ENCODE data around the gene CRACR2B. TPM values are rescaled to one million over a fixed set of nuclear protein-coding genes. Genes with fewer than 3 reads are reported as not detected.

The CRACR2B gene
- total and polyA plus RNA-seq, 2 donors (not counting 1 experiment from before 2014, with no cell fraction given), result 9.7 to 67.7 TPM

DNA sequence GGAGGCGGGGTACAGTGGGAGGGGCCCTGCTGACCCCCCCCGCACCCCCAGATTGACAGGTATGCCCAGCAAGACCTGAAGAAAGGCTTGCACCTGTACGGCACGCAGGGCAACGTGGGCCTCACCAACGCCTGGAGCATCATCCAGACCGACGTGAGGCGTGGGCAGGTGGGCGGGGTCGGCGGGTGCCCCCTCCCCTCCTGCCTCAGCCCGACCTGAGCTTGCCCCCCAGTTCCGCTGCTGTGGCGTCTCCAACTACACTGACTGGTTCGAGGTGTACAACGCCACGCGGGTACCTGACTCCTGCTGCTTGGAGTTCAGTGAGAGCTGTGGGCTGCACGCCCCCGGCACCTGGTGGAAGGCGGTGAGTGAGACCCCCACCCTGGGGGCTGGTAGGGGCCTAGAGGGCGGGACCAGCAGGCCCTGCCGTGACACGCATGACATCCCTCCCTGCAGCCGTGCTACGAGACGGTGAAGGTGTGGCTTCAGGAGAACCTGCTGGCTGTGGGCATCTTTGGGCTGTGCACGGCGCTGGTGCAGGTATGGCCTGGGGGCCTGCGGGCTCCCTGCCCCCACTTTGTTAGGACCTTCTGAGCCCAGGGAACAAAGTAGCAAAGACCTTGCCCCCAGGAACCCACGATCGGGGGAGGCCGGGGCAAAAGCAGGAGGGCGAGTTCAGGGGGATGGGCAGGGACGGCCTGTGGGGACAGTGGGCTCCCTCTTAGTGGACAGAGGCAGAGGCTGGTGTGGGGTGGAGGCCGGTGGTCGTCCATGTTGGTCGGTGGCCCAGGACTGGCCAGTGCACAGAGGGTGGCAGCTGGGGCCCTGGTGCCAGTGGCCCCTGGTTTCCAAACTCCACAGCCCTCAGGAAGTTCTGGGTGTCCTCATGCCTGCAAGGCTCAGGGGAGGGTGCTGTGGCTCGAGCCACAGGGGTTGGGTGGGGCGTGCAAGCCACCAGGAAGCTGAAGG, 38.0 kb downstream of the CRACR2B start:
- CTCF ChIA-PET, result interaction anchor here (1.5 kb wide), 1 partner anchor 18 kb away, joined by 4 read pairs; no protein-coding TSS in a partner anchor
- no peak overlapping the region for H3K27ac Mint-ChIP-seq
- 84% methylated on average over 40 of the region's 41 CpGs for WGBS (ENCODE audit: insufficient coverage)
- Histone ChIP-seq H3K79me2 (ENCODE audit: control insufficient read depth, insufficient read depth, low read length) (no peaks in the 10 kb centered on the region), H3K9ac (ENCODE audit: low read length) (no peak overlapping the region), H3K9me3 (ENCODE audit: control extremely low read depth in 1 of 3, control insufficient read depth in 2 of 3, insufficient read depth in 1 of 3, low read length in 2 of 3) (no peaks in the 10 kb centered on the region), H2AFZ (ENCODE audit: insufficient read depth, low read depth, low read length, poor library complexity, severe bottlenecking) (no peak overlapping the region), H4K20me1 (ENCODE audit: control insufficient read depth, insufficient read depth, low read length, poor library complexity, severe bottlenecking) (no peaks in the 10 kb centered on the region), H3K4me2 (replicated peaks; ENCODE audit: low read depth, low read length, poor library complexity, severe bottlenecking) (no peak overlapping the region), H3K4me3 (ENCODE audit: control extremely low read depth in 1 of 5, extremely low read depth in 1 of 5, insufficient read depth in 1 of 5, low read depth in 2 of 5, low read length in 4 of 5) (no peak overlapping the region), H3K36me3 (replicated peaks in 1 of 2; ENCODE audit: control extremely low read depth in 1 of 2, control insufficient read depth in 1 of 2, extremely low read depth in 1 of 2, insufficient read depth in 2 of 2, low read length in 1 of 2) (peaks cover 0 to 6% of the 10 kb centered on the region in 2 experiments), H3K4me1 (ENCODE audit: control insufficient read depth in 2 of 2, insufficient read depth in 2 of 2, low read length in 2 of 2) (no peaks in the 10 kb centered on the region), H3K27ac (ENCODE audit: low read length in 2 of 2) (no peak overlapping the region), H3K27me3 (replicated peaks in 1 of 4; ENCODE audit: control extremely low read depth in 1 of 4, control insufficient read depth in 3 of 4, insufficient read depth in 4 of 4, low read length in 3 of 4) (no peaks in the 10 kb centered on the region)
- no peak for TF ChIP-seq EZH2 (IDR thresholded peaks at IDR 0.05; ENCODE audit: borderline replicate concordance, insufficient read depth, low read depth, low read length, poor library complexity, severe bottlenecking)
- TF ChIP-seq, protein P1, sequence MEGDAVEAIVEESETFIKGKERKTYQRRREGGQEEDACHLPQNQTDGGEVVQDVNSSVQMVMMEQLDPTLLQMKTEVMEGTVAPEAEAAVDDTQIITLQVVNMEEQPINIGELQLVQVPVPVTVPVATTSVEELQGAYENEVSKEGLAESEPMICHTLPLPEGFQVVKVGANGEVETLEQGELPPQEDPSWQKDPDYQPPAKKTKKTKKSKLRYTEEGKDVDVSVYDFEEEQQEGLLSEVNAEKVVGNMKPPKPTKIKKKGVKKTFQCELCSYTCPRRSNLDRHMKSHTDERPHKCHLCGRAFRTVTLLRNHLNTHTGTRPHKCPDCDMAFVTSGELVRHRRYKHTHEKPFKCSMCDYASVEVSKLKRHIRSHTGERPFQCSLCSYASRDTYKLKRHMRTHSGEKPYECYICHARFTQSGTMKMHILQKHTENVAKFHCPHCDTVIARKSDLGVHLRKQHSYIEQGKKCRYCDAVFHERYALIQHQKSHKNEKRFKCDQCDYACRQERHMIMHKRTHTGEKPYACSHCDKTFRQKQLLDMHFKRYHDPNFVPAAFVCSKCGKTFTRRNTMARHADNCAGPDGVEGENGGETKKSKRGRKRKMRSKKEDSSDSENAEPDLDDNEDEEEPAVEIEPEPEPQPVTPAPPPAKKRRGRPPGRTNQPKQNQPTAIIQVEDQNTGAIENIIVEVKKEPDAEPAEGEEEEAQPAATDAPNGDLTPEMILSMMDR (IDR thresholded peaks at IDR 0.05), result no peak
- POLR2A ChIA-PET, result no interaction called here
- intact Hi-C loops (cut with micrococcal nuclease), result no loop called here
- no peaks in the 10 kb centered on the region for H3K9me3 Mint-ChIP-seq (ENCODE audit: insufficient read depth)
- ATAC-seq (ENCODE audit: low read depth), result no peak
- no peaks in the 10 kb centered on the region for H3K4me1 Mint-ChIP-seq
- no peak for DNase-seq
- no peaks in the 10 kb centered on the region for H3K27me3 Mint-ChIP-seq
- no peak overlapping the region for H3K4me3 Mint-ChIP-seq

DNA sequence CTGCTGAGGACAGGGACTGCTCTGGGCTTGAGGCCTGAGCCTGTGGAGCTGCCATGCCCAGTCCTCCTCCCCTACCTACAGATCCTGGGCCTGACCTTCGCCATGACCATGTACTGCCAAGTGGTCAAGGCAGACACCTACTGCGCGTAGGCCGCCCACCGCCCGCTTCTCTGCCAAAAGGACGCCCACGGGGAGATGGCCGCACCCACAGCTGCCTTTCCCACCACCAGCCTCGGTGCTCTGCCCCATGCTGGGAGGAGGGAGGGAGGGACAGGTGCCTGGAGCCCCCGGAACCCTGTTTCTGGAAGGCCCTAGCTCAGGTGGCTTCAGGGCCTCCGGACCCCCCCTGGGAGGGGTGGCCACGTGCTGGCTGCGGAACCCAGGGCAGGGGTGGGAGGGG, 38.8 kb downstream of the CRACR2B start:
- H2AFZ ChIP-seq (ENCODE audit: insufficient read depth, low read depth, low read length, poor library complexity, severe bottlenecking), result no peak overlapping the region
- Mint-ChIP-seq H3K27ac (no peak overlapping the region), H3K9me3 (ENCODE audit: insufficient read depth) (no peaks in the 10 kb centered on the region), H3K4me3 (no peak overlapping the region), H3K4me1 (no peaks in the 10 kb centered on the region), H3K27me3 (no peaks in the 10 kb centered on the region)
- H4K20me1 ChIP-seq (ENCODE audit: control insufficient read depth, insufficient read depth, low read length, poor library complexity, severe bottlenecking), result no peaks in the 10 kb centered on the region
- no peak overlapping the region for H3K27ac ChIP-seq (ENCODE audit: low read length in 2 of 2)
- DNase-seq (no peak), ATAC-seq (ENCODE audit: low read depth) (no peak)
- H3K9me3 ChIP-seq (ENCODE audit: control extremely low read depth in 1 of 3, control insufficient read depth in 2 of 3, insufficient read depth in 1 of 3, low read length in 2 of 3), result no peaks in the 10 kb centered on the region
- TF ChIP-seq, protein P1 (IDR thresholded peaks at IDR 0.05), result no peak
- peaks cover 0 to 6% of the 10 kb centered on the region in 2 experiments for H3K36me3 ChIP-seq (replicated peaks in 1 of 2; ENCODE audit: control extremely low read depth in 1 of 2, control insufficient read depth in 1 of 2, extremely low read depth in 1 of 2, insufficient read depth in 2 of 2, low read length in 1 of 2)
- H3K4me2 ChIP-seq (replicated peaks; ENCODE audit: low read depth, low read length, poor library complexity, severe bottlenecking), result no peak overlapping the region
- H3K4me1 ChIP-seq (ENCODE audit: control insufficient read depth in 2 of 2, insufficient read depth in 2 of 2, low read length in 2 of 2), result no peaks in the 10 kb centered on the region
- no peak overlapping the region for H3K9ac ChIP-seq (ENCODE audit: low read length)
- ChIA-PET CTCF (interaction anchor here (1.5 kb wide), 1 partner anchor 19 kb away, joined by 4 read pairs; no protein-coding TSS in a partner anchor), POLR2A (no interaction called here)
- H3K4me3 ChIP-seq (ENCODE audit: control extremely low read depth in 1 of 5, extremely low read depth in 1 of 5, insufficient read depth in 1 of 5, low read depth in 2 of 5, low read length in 4 of 5), result no peak overlapping the region
- no peaks in the 10 kb centered on the region for H3K27me3 ChIP-seq (replicated peaks in 1 of 4; ENCODE audit: control extremely low read depth in 1 of 4, control insufficient read depth in 3 of 4, insufficient read depth in 4 of 4, low read length in 3 of 4)
- no peaks in the 10 kb centered on the region for H3K79me2 ChIP-seq (ENCODE audit: control insufficient read depth, insufficient read depth, low read length)
- intact Hi-C loops (cut with micrococcal nuclease), result no loop called here
- 96% methylated on average over 14 of the region's 14 CpGs for WGBS (ENCODE audit: insufficient coverage)
